Smooth muscle cell (in vitro differentiated cells): ENCODE measurements around the gene LYL1. TPM values are rescaled to one million over a fixed set of nuclear protein-coding genes. Genes with fewer than 3 reads are reported as not detected.

Source experiments
- DNase-seq: peaks from one replicate; lab custom pipeline; 2025; ENCODE audit not compliant: unreplicated experiment; lab: John Stamatoyannopoulos, UW
- H2AFZ ChIP-seq: fragments of 200-600 bp; sonication (generic); 2 replicates; pipeline ENCODE4 v1.6.0; 2016; ENCODE audit warnings: antibody characterized with exemption, low read depth, mild to moderate bottlenecking
- H3F3A ChIP-seq: fragments of 200-600 bp; sonication (generic); 2 replicates; pipeline ENCODE4 v1.6.0; 2017; ENCODE audit warnings: antibody characterized with exemption, low read depth
- H3K27ac ChIP-seq: fragments of 200-600 bp; sonication (generic); 2 replicates; pipeline ENCODE4 v1.5.1; 2016; ENCODE audit warnings: low read depth, mild to moderate bottlenecking
- H3K27me3 ChIP-seq: fragments of 200-600 bp; sonication (generic); 2 replicates; pipeline ENCODE4 v1.6.1; 2016; ENCODE audit warnings: low read depth, mild to moderate bottlenecking
- H3K36me3 ChIP-seq: fragments of 200-600 bp; sonication (generic); 2 replicates; pipeline ENCODE4 v1.5.1; 2016; ENCODE audit warnings: low read depth
- H3K4me1 ChIP-seq: fragments of 200-600 bp; sonication (generic); 2 replicates; pipeline ENCODE4 v1.5.1; 2016; ENCODE audit warnings: low read depth
- H3K4me2 ChIP-seq: fragments of 200-600 bp; sonication (generic); 2 replicates; pipeline ENCODE4 v1.6.0; 2016; ENCODE audit warnings: mild to moderate bottlenecking
- H3K4me3 ChIP-seq: fragments of 200-600 bp; sonication (generic); 2 replicates; pipeline ENCODE4 v1.5.1; 2016; ENCODE audit warnings: mild to moderate bottlenecking
- H3K79me2 ChIP-seq: fragments of 200-600 bp; sonication (generic); 2 replicates; pipeline ENCODE4 v1.6.0; 2016; ENCODE audit warnings: low read depth, mild to moderate bottlenecking
- H3K9ac ChIP-seq: fragments of 200-600 bp; sonication (generic); 2 replicates; pipeline ENCODE4 v1.6.0; 2016; ENCODE audit warnings: low read depth
- H3K9me3 ChIP-seq: fragments of 200-600 bp; sonication (generic); replicated peaks from 2 replicates; pipeline ENCODE4 v1.5.1; 2016; ENCODE audit warnings: low read depth
- H4K20me1 ChIP-seq: fragments of 200-600 bp; sonication (generic); 2 replicates; pipeline ENCODE4 v1.6.0; 2016; ENCODE audit warnings: low read depth
- CTCF ChIP-seq: fragments of 200-600 bp; sonication (generic); IDR thresholded peaks from 2 replicates; pipeline ENCODE4 v1.5.1; 2017; ENCODE audit warnings: borderline replicate concordance, mild to moderate bottlenecking, antibody characterized with exemption; ENCODE audit not compliant: insufficient read depth, poor library complexity, severe bottlenecking
- WGBS: methylation state at CpG from one replicate; pipeline ENCODE4 v1.1.7; 2016; ENCODE audit warnings: low lambda C conversion rate; 5-methylcytosine and 5-hydroxymethylcytosine counted together
- polyA plus RNA-seq: library from polyadenylated mRNA; unstranded; fragments of >200 nt; fragmentation: Nextera tagmentation; extraction: Ambion mirVana; gene quantifications from 2 replicates; pipeline ENCODE4 v1.2.1, GENCODE V29; 2016
- total RNA-seq: library from RNA; depleted of rRNA; stranded (reverse); fragments of >200 nt; gene quantifications from 2 replicates; pipeline ENCODE4 v1.2.3, GENCODE V29; 2014

Gene LYL1
- total and polyA plus RNA-seq, 2 experiments from 2014 or later = 2.8 to 3.2 TPM

GRCh38 chr19:13079542-13079986, 23.1 kb downstream of the LYL1 start:
- Histone ChIP-seq H3K27ac (no peak overlapping the region), H3K4me3 (no peak overlapping the region), H2AFZ (no peak overlapping the region), H3K9ac (no peak overlapping the region), H4K20me1 (no peaks in the 10 kb centered on the region), H3K36me3 (no peaks in the 10 kb centered on the region), H3F3A (no peaks in the 10 kb centered on the region), H3K79me2 (no peaks in the 10 kb centered on the region), H3K4me2 (no peak overlapping the region), H3K9me3 (no peaks in the 10 kb centered on the region), H3K27me3 (no peaks in the 10 kb centered on the region), H3K4me1 (peaks cover 2% of the 10 kb centered on the region)
- DNase-seq = no peak
- no peak for TF ChIP-seq CTCF
- 75% methylated on average over 16 of the region's 16 CpGs for WGBS

GRCh38 chr19:13078897-13079541, 23.6 kb downstream of the LYL1 start:
- H3F3A ChIP-seq = no peaks in the 10 kb centered on the region
- H3K27ac ChIP-seq = no peak overlapping the region
- no peaks in the 10 kb centered on the region for H3K27me3 ChIP-seq
- no peak overlapping the region for H2AFZ ChIP-seq
- H4K20me1 ChIP-seq = no peaks in the 10 kb centered on the region
- no peaks in the 10 kb centered on the region for H3K79me2 ChIP-seq
- TF ChIP-seq CTCF = no peak
- H3K4me1 ChIP-seq = peaks cover 2% of the 10 kb centered on the region
- no peak overlapping the region for H3K4me3 ChIP-seq
- no peaks in the 10 kb centered on the region for H3K36me3 ChIP-seq
- H3K4me2 ChIP-seq = no peak overlapping the region
- DNase-seq = no peak
- WGBS = 88% methylated on average over 12 of the region's 12 CpGs
- no peak overlapping the region for H3K9ac ChIP-seq
- H3K9me3 ChIP-seq = no peaks in the 10 kb centered on the region

GRCh38 chr19:13078381-13078780, 24.3 kb downstream of the LYL1 start:
- no peaks in the 10 kb centered on the region for H4K20me1 ChIP-seq
- no peaks in the 10 kb centered on the region for H3K79me2 ChIP-seq
- 87% methylated on average over 8 of the region's 10 CpGs for WGBS
- no peak overlapping the region for H3K4me3 ChIP-seq
- H3K36me3 ChIP-seq = no peaks in the 10 kb centered on the region
- H3K4me1 ChIP-seq = peaks cover 2% of the 10 kb centered on the region
- DNase-seq = no peak
- no peaks in the 10 kb centered on the region for H3K9me3 ChIP-seq
- no peaks in the 10 kb centered on the region for H3F3A ChIP-seq
- no peak overlapping the region for H3K4me2 ChIP-seq
- H3K27ac ChIP-seq = no peak overlapping the region
- TF ChIP-seq CTCF = no peak
- no peak overlapping the region for H3K9ac ChIP-seq
- H2AFZ ChIP-seq = no peak overlapping the region
- no peaks in the 10 kb centered on the region for H3K27me3 ChIP-seq

- WGBS = 79% methylated on average over 11 of the region's 11 CpGs
- H3K27ac ChIP-seq = no peak overlapping the region
Observed at GRCh38 chr19:13077240-13077639, 25.4 kb downstream of the LYL1 start.

More at GRCh38 chr19:13077240-13077639, 25.4 kb downstream of the LYL1 start:
- Histone ChIP-seq H3K4me1 (no peaks in the 10 kb centered on the region), H3K9me3 (no peaks in the 10 kb centered on the region), H3K4me2 (no peak overlapping the region), H3K4me3 (no peak overlapping the region), H3F3A (no peaks in the 10 kb centered on the region), H4K20me1 (no peaks in the 10 kb centered on the region), H2AFZ (no peak overlapping the region), H3K27me3 (no peaks in the 10 kb centered on the region), H3K9ac (no peak overlapping the region), H3K36me3 (no peaks in the 10 kb centered on the region), H3K79me2 (no peaks in the 10 kb centered on the region)
- DNase-seq = no peak
- TF ChIP-seq CTCF = no peak
